ENCODE data around the gene GAS2L2.

- TF ChIP-seq CTCF (IDR thresholded peaks at IDR 0.05), result no peak
- TF ChIP-seq POLR2A (IDR thresholded peaks at IDR 0.05), result no peak
Measured at GRCh38 chr17:35728551-35728950, 24.5 kb downstream of the GAS2L2 start.

All from thyroid gland (tissue), 4 donors.